GM12878 (cell line): ENCODE data around the gene CDCA5. TPM values are rescaled to one million over a fixed set of nuclear protein-coding genes. Genes with fewer than 3 reads are reported as not detected.

Experiments used
- ATAC-seq: fragments of 200-7000 bp; cut with Tn5 transposase; 3 replicates; pipeline ENCODE4 v1.9.1; 2020; ENCODE audit warnings: mild to moderate bottlenecking, moderate library complexity
- BruUV-seq: library from RNA; stranded (reverse); fragments of 400-500 nt; replicated peaks from 2 replicates; lab custom pipeline; 2021; lab: Mats Ljungman, UMichigan
- CTCF ChIA-PET: fragments of 300-600 bp; sonication (Branson Sonifier 250); formaldehyde crosslinking; extraction: SDS; loops from one replicate; lab custom pipeline; 2021; ENCODE audit warnings: inconsistent platforms; lab: Yijun Ruan, JAX
- POLR2A ChIA-PET: fragments of 350-600 bp; formaldehyde crosslinking; extraction: SDS; loops from one replicate; lab custom pipeline; 2021; ENCODE audit warnings: inconsistent platforms; lab: Charles Lee
- RAD21 ChIA-PET: fragments of 300-600 bp; sonication (Branson Sonifier 250); formaldehyde crosslinking; loops from one replicate; lab custom pipeline; 2023; ENCODE audit warnings: antibody characterized with exemption; ENCODE audit not compliant: unreplicated experiment; lab: Charles Lee
- SMC1A ChIA-PET: fragments of 300-600 bp; sonication (Branson Sonifier 250); formaldehyde crosslinking; loops from one replicate; lab custom pipeline; 2023; ENCODE audit not compliant: unreplicated experiment, uncharacterized antibody; lab: Charles Lee
- DNase-seq: peaks from one replicate; pipeline ENCODE4 v3.0.0-alpha.2; 2011; ENCODE audit warnings: low read depth, low spot score
- FAIRE-seq: peaks from 3 replicates; lab custom pipeline; 2011; peaks lifted over from hg19 to GRCh38; lab: Jason Lieb, UNC
- H2AFZ ChIP-seq: 2 replicates; pipeline ENCODE4 v1.6.0; 2011; ENCODE audit warnings: low read depth, low read length, control low read depth; ENCODE audit not compliant: control insufficient read depth
- H3K27ac ChIP-seq: 2 replicates; pipeline ENCODE4 v1.5.1; 2011; ENCODE audit warnings: control low read depth; ENCODE audit not compliant: control insufficient read depth, insufficient read depth
- H3K27me3 ChIP-seq, 2 experiments: replicated peaks in 1 of 2; 2 replicates each; pipeline versions ENCODE4 v1.6.0 to v1.6.1; 2011; ENCODE audit warnings: low read length in 1 of 2; ENCODE audit not compliant: control insufficient read depth in 2 of 2, insufficient read depth in 2 of 2
- H3K36me3 ChIP-seq, 2 experiments: 2 replicates each; pipeline ENCODE4 v1.5.1; 2011; ENCODE audit warnings: low read length in 1 of 2; ENCODE audit not compliant: control insufficient read depth in 2 of 2, insufficient read depth in 2 of 2
- H3K4me1 ChIP-seq: 2 replicates; pipeline ENCODE4 v1.6.1; 2011; ENCODE audit warnings: mild to moderate bottlenecking, low read length, moderate library complexity, mixed read lengths; ENCODE audit not compliant: control insufficient read depth, insufficient read depth
- H3K4me2 ChIP-seq: 2 replicates; pipeline ENCODE4 v1.6.0; 2011; ENCODE audit warnings: control low read depth; ENCODE audit not compliant: control insufficient read depth, insufficient read depth
- H3K4me3 ChIP-seq: fragments of 200-600 bp; sonication (generic); 2 replicates; pipeline ENCODE4 v1.5.1; 2016
- H3K79me2 ChIP-seq: 2 replicates; pipeline ENCODE4 v1.6.0; 2011; ENCODE audit warnings: low read length; ENCODE audit not compliant: control insufficient read depth, insufficient read depth
- H3K9ac ChIP-seq: 2 replicates; pipeline ENCODE4 v1.8.0; 2011; ENCODE audit warnings: low read length, control low read depth, mixed read lengths; ENCODE audit not compliant: control insufficient read depth, insufficient read depth
- H3K9me3 ChIP-seq: replicated peaks from 3 replicates; pipeline ENCODE4 v1.5.1; 2011; ENCODE audit warnings: mild to moderate bottlenecking, low read length; ENCODE audit not compliant: control insufficient read depth, insufficient read depth
- H4K20me1 ChIP-seq: 2 replicates; pipeline ENCODE4 v1.6.0; 2011; ENCODE audit not compliant: control insufficient read depth, insufficient read depth
- CHD1 ChIP-seq: IDR thresholded peaks from 2 replicates; pipeline ENCODE4 v1.6.1; 2012; ENCODE audit warnings: low read depth, low read length, improper control_type of control experiment
- CUX1 ChIP-seq: IDR thresholded peaks from 2 replicates; pipeline ENCODE4 v1.6.1; 2012; ENCODE audit warnings: improper control_type of control experiment, low read depth, low read length; ENCODE audit not compliant: insufficient replicate concordance
- E2F8 ChIP-seq: fragments of 450-650 bp; IDR thresholded peaks from 2 replicates; pipeline ENCODE4 v1.6.1; 2018; ENCODE audit warnings: mild to moderate bottlenecking, low read depth, moderate library complexity; ENCODE audit not compliant: partially characterized antibody
- GABPA ChIP-seq: IDR thresholded peaks from 2 replicates; pipeline ENCODE4 v1.6.1; 2014; ENCODE audit warnings: antibody characterized with exemption, low read depth, mild to moderate bottlenecking, inconsistent platforms
- PAX8 ChIP-seq: fragments of 450-650 bp; IDR thresholded peaks from 2 replicates; pipeline ENCODE4 v1.6.1; 2017; ENCODE audit warnings: mild to moderate bottlenecking, moderate library complexity
- POLR2A ChIP-seq: IDR thresholded peaks from 2 replicates; pipeline ENCODE4 v1.6.1; 2011; ENCODE audit warnings: low read depth, mild to moderate bottlenecking, low read length
- SIX5 ChIP-seq: IDR thresholded peaks from 2 replicates; pipeline ENCODE4 v1.6.1; 2011; ENCODE audit warnings: mild to moderate bottlenecking, low read depth, low read length, moderate library complexity; ENCODE audit not compliant: severe bottlenecking
- SPI1 ChIP-seq: IDR thresholded peaks from 2 replicates; pipeline ENCODE4 v1.6.1; 2011; ENCODE audit warnings: low read depth, mild to moderate bottlenecking, low read length, moderate library complexity, borderline replicate concordance; ENCODE audit not compliant: insufficient read depth
- SREBF2 ChIP-seq: IDR thresholded peaks from 2 replicates; pipeline ENCODE4 v1.6.1; 2012; ENCODE audit warnings: mild to moderate bottlenecking, low read length
- TCF3 ChIP-seq: IDR thresholded peaks from 2 replicates; pipeline ENCODE4 v1.6.1; 2012; ENCODE audit warnings: low read depth, mild to moderate bottlenecking, low read length, borderline replicate concordance; ENCODE audit not compliant: insufficient read depth
- WGBS: methylation state at CpG from one replicate; pipeline ENCODE4 v1.1.6; 2016; ENCODE audit warnings: low lambda C conversion rate; ENCODE audit not compliant: insufficient replicate concordance, insufficient coverage; ENCODE audit errors: missing lambda C conversion rate; 5-methylcytosine and 5-hydroxymethylcytosine counted together
- in situ Hi-C: fragments of 300-500 bp; cut with MboI; formaldehyde crosslinking; loops from 9 replicates; pipeline ENCODE4 v1.14.3; 2018; ENCODE audit warnings: mixed read lengths
- intact Hi-C: fragments of 100-400 bp; cut with micrococcal nuclease; formaldehyde crosslinking; loops from one replicate; pipeline ENCODE4 v1.14.2; 2022; ENCODE audit not compliant: unreplicated experiment
- polyA plus RNA-seq, 11 experiments: library from polyadenylated mRNA; depleted of rRNA in 4 of 11; unstranded in 6 of 11; stranded (reverse) in 5 of 11; fragments of >200 nt; fragmentation: Nextera tagmentation in 4 of 11; fragmentation: Illumina TruSeq in 1 of 11; extraction: Ambion mirVana in 4 of 11; extraction: Trizol in 1 of 11; gene quantifications; 1 replicate in 1 of 11; 2 replicates in 10 of 11; pipeline versions ENCODE4 v1.2.1 to v1.2.3, GENCODE V29; 2011 to 2016; ENCODE audit warnings: inconsistent platforms in 2 of 11, missing spikeins in 2 of 11, low read depth in 1 of 11
- total RNA-seq, 4 experiments: library from RNA; depleted of rRNA in 3 of 4; stranded (reverse); fragments of >200 nt in 3 of 4; fragmentation: Illumina TruSeq in 1 of 4; extraction: Trizol in 1 of 4; gene quantifications; 2 replicates each; pipeline versions ENCODE4 v1.2.1 to v1.2.3, GENCODE V29; 2013 to 2021
- TF ChIP-seq, protein P1 (sequence below): IDR thresholded peaks from 2 replicates; pipeline ENCODE4 v1.6.1; 2012; ENCODE audit warnings: mild to moderate bottlenecking, low read depth, low read length

The CDCA5 gene
- total and polyA plus RNA-seq, 10 of the 15 experiments (the other 5 are each of a cell fraction or from before 2014, with no cell fraction given): 21.2 to 107 (median 64.9) TPM

- H3K79me2 ChIP-seq: peaks cover 5% of the 10 kb centered on the region
- ATAC-seq (no peak), FAIRE-seq (no peak), DNase-seq (no peak)
- ChIA-PET POLR2A (interaction anchor here (1.0 to 2.1 kb wide), 2 partner anchors 17 to 24 kb away, joined by 3 to 5 read pairs; no protein-coding TSS in a partner anchor), RAD21 (no interaction called here), CTCF (no interaction called here), SMC1A (no interaction called here)
- no peak overlapping the region for H3K27ac ChIP-seq
- intact Hi-C loops (no loop called here), in situ Hi-C loops (no loop called here)
- BruUV-seq: no TSS peak
- TF ChIP-seq POLR2A: no peak
- TF ChIP-seq CUX1: no peak
- TF ChIP-seq SREBF2: no peak
- TF ChIP-seq PAX8: no peak
- no peak for TF ChIP-seq TCF3
- TF ChIP-seq GABPA: no peak
- no peak for TF ChIP-seq SIX5
- no peak for TF ChIP-seq CHD1
- TF ChIP-seq SPI1: no peak
- TF ChIP-seq E2F8: no peak
- TF ChIP-seq, protein P1, sequence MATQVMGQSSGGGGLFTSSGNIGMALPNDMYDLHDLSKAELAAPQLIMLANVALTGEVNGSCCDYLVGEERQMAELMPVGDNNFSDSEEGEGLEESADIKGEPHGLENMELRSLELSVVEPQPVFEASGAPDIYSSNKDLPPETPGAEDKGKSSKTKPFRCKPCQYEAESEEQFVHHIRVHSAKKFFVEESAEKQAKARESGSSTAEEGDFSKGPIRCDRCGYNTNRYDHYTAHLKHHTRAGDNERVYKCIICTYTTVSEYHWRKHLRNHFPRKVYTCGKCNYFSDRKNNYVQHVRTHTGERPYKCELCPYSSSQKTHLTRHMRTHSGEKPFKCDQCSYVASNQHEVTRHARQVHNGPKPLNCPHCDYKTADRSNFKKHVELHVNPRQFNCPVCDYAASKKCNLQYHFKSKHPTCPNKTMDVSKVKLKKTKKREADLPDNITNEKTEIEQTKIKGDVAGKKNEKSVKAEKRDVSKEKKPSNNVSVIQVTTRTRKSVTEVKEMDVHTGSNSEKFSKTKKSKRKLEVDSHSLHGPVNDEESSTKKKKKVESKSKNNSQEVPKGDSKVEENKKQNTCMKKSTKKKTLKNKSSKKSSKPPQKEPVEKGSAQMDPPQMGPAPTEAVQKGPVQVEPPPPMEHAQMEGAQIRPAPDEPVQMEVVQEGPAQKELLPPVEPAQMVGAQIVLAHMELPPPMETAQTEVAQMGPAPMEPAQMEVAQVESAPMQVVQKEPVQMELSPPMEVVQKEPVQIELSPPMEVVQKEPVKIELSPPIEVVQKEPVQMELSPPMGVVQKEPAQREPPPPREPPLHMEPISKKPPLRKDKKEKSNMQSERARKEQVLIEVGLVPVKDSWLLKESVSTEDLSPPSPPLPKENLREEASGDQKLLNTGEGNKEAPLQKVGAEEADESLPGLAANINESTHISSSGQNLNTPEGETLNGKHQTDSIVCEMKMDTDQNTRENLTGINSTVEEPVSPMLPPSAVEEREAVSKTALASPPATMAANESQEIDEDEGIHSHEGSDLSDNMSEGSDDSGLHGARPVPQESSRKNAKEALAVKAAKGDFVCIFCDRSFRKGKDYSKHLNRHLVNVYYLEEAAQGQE: no peak
- H3K36me3 ChIP-seq: peaks cover 0 to 5% of the 10 kb centered on the region in 2 experiments; a peak in 3 of 4 replicates
- H3K9ac ChIP-seq: no peak overlapping the region
- H3K9me3 ChIP-seq: no peaks in the 10 kb centered on the region
- H3K4me1 ChIP-seq: peaks cover 7% of the 10 kb centered on the region
- no peak overlapping the region for H2AFZ ChIP-seq
- WGBS: 86% methylated on average over 7 of the region's 7 CpGs
- no peaks in the 10 kb centered on the region for H4K20me1 ChIP-seq
- no peak overlapping the region for H3K4me2 ChIP-seq
- no peak overlapping the region for H3K4me3 ChIP-seq
- H3K27me3 ChIP-seq: no peaks in the 10 kb centered on the region
Measured at GRCh38 chr11:65045728-65046127, 38.1 kb downstream of the CDCA5 start.
